ENCODE measurements around the gene SORCS2. TPM values are rescaled to one million over a fixed set of nuclear protein-coding genes. Genes with fewer than 3 reads are reported as not detected.

The SORCS2 gene
- total and polyA plus RNA-seq, 2 experiments from 2014 or later, result 0.38 to 1.4 TPM

- H3K4me3 ChIP-seq, result no peak overlapping the region
- no peak overlapping the region for H2AFZ ChIP-seq
- TF ChIP-seq EZH2 (IDR thresholded peaks at IDR 0.05; ENCODE audit: insufficient read depth, poor library complexity, severe bottlenecking), result no peak
- no peak for TF ChIP-seq EZH2phosphoT487 (IDR thresholded peaks at IDR 0.05; ENCODE audit: insufficient read depth, low read depth)
- H3K4me2 ChIP-seq (ENCODE audit: unreplicated experiment), result no peak overlapping the region
- 74 to 75% methylated on average over 10 of the region's 10 CpGs for WGBS, 2 experiments (ENCODE audit: low coverage in 1 of 2, low lambda C conversion rate in 2 of 2, missing lambda C conversion rate in 2 of 2)
- H3F3A ChIP-seq (ENCODE audit: insufficient read depth), result no peaks in the 10 kb centered on the region
- no peak for DNase-seq
- no peak overlapping the region for H3K9ac ChIP-seq
- no peaks in the 10 kb centered on the region for H3K79me2 ChIP-seq (ENCODE audit: insufficient read depth)
- peaks cover 29% of the 10 kb centered on the region for H3K27me3 ChIP-seq (replicated peaks; ENCODE audit: insufficient read depth)
- H3K4me1 ChIP-seq (ENCODE audit: insufficient read depth), result no peaks in the 10 kb centered on the region
- H3K27ac ChIP-seq, result no peak overlapping the region
- H4K20me1 ChIP-seq (ENCODE audit: insufficient read depth), result no peaks in the 10 kb centered on the region
- H3K9me2 ChIP-seq (ENCODE audit: insufficient read depth), result no peaks in the 10 kb centered on the region
- in situ Hi-C loops (cut with MboI), result no loop called here
- no peaks in the 10 kb centered on the region for H3K36me3 ChIP-seq (ENCODE audit: low read depth)
- H3K9me3 ChIP-seq (ENCODE audit: low read depth), result no peaks in the 10 kb centered on the region
Measured at GRCh38 chr4:7487502-7487901, 295.2 kb downstream of the SORCS2 start.

DNA sequence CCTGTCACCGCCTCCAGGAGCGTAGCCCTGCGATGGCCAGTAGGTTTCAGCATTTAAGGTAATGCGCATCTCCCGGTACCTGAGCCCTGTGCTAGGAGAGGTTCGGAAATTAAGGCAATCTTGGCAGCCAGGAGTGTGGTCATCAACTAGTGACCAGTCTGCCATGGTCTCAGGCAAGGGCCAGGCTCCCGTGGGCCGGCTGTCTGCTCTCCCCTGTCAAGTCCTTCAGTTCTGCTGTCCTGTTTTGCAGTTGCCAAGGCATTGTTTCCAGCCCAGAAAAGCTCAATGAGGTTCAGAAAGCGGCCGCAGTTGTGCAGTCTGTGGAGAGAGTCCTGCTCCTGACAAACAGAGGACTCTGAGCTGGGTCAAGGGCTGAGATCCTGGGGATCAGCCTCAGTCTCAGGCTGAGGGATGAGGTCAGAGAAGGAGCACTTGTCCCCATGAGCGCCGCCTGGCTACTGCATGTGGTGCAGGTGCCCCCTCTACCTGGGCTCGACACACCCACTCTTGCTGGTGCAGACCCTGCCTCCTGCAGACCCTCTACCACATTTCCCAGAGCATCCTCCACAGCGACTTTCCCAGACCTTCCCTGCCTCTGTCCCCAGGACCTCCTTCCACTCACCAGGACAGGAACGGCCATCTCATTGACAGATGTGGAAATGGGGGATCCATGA is 295.8 kb downstream of the SORCS2 start:
- Histone ChIP-seq H3K9ac (no peak overlapping the region), H3K9me3 (ENCODE audit: low read depth) (no peaks in the 10 kb centered on the region), H3K27me3 (replicated peaks; ENCODE audit: insufficient read depth) (peaks cover 29% of the 10 kb centered on the region), H3K36me3 (ENCODE audit: low read depth) (no peaks in the 10 kb centered on the region), H3K79me2 (ENCODE audit: insufficient read depth) (no peaks in the 10 kb centered on the region), H3F3A (ENCODE audit: insufficient read depth) (no peaks in the 10 kb centered on the region), H3K9me2 (ENCODE audit: insufficient read depth) (no peaks in the 10 kb centered on the region), H4K20me1 (ENCODE audit: insufficient read depth) (no peaks in the 10 kb centered on the region), H2AFZ (no peak overlapping the region), H3K4me3 (no peak overlapping the region), H3K27ac (no peak overlapping the region), H3K4me2 (ENCODE audit: unreplicated experiment) (no peak overlapping the region), H3K4me1 (ENCODE audit: insufficient read depth) (no peaks in the 10 kb centered on the region)
- no peak for DNase-seq
- TF ChIP-seq EZH2 (IDR thresholded peaks at IDR 0.05; ENCODE audit: insufficient read depth, poor library complexity, severe bottlenecking) (no peak), EZH2phosphoT487 (IDR thresholded peaks at IDR 0.05; ENCODE audit: insufficient read depth, low read depth) (no peak)
- in situ Hi-C loops (cut with MboI), result no loop called here
- WGBS, 2 experiments (ENCODE audit: low coverage in 1 of 2, low lambda C conversion rate in 2 of 2, missing lambda C conversion rate in 2 of 2), result 64 to 70% methylated on average over 15 of the region's 15 CpGs

DNA sequence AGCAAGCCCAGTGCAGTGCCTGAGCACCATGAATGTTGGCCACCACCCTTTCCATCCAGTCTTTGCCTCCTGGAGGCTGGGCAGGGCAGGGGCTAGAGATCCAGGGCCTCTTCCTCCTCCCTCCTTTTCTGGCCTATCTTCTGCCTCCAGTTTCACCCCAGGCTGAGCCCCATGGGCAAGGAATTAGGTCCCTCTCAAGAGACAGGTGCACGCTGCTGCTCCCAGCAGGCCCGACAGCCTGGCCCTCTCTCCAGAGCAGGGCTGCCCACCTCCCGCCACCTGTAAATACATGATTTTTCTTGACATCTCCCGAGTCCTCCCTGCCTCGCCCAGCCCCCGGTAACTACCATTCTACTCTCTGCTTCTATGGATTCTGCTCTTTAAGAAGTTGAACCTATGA is 299.6 kb downstream of the SORCS2 start:
- in situ Hi-C loops (cut with MboI), result no loop called here
- Histone ChIP-seq H3K27me3 (replicated peaks; ENCODE audit: insufficient read depth) (peaks cover 21% of the 10 kb centered on the region), H4K20me1 (ENCODE audit: insufficient read depth) (no peaks in the 10 kb centered on the region), H3K9me3 (ENCODE audit: low read depth) (no peaks in the 10 kb centered on the region), H3K4me2 (ENCODE audit: unreplicated experiment) (no peak overlapping the region), H3K9me2 (ENCODE audit: insufficient read depth) (no peaks in the 10 kb centered on the region), H3F3A (ENCODE audit: insufficient read depth) (no peaks in the 10 kb centered on the region), H3K36me3 (ENCODE audit: low read depth) (no peaks in the 10 kb centered on the region), H3K27ac (no peak overlapping the region), H3K4me3 (no peak overlapping the region), H2AFZ (no peak overlapping the region), H3K79me2 (ENCODE audit: insufficient read depth) (no peaks in the 10 kb centered on the region), H3K4me1 (ENCODE audit: insufficient read depth) (no peaks in the 10 kb centered on the region), H3K9ac (no peak overlapping the region)
- no peak for TF ChIP-seq EZH2 (IDR thresholded peaks at IDR 0.05; ENCODE audit: insufficient read depth, poor library complexity, severe bottlenecking)
- TF ChIP-seq EZH2phosphoT487 (IDR thresholded peaks at IDR 0.05; ENCODE audit: insufficient read depth, low read depth), result no peak
- WGBS, 2 experiments (ENCODE audit: low coverage in 1 of 2, low lambda C conversion rate in 2 of 2, missing lambda C conversion rate in 2 of 2), result 58 to 76% methylated on average over 6 of the region's 6 CpGs
- DNase-seq, result no peak

DNA sequence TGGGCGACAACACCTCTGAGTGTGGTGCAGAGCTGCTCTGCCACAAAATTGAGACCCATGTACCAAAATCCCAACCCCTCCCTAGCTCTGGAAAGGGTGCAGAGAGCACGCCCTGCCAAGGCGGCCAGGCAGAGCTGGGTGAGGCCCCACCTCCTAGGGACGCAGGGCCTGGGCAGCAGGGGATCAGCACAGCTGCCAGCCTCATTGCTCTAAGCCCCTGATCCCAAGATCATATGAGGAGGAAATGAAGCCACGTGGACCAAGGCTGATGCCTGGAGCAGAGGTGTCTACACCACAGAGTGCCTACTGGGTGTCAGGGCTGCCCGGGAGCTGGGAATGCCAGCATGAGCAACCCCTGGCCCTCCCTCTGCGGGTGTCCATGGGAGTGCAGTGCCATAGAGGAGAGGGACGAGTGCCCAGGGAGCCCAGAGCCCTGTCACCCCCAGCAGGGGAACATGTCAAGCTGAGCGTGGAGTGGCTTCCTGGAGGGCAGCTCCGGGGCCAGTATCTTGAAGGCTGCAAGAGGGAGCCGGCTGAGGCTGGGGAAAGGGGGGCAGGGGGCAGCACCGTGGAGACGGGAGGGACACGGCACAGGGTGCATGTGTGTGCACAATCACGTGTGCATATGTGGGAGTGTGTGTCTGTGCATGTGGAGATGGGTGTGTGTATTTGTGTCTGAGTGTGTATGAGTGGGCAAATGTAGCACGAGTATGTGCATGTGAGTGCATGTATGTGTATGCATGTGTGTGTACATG is 306.3 kb downstream of the SORCS2 start:
- WGBS, 2 experiments (ENCODE audit: low coverage in 1 of 2, low lambda C conversion rate in 2 of 2, missing lambda C conversion rate in 2 of 2), result 45 to 46% methylated on average over 16 of the region's 16 CpGs
- H3K36me3 ChIP-seq (ENCODE audit: low read depth), result no peaks in the 10 kb centered on the region
- no peak overlapping the region for H3K4me3 ChIP-seq
- no peaks in the 10 kb centered on the region for H3K9me2 ChIP-seq (ENCODE audit: insufficient read depth)
- no peaks in the 10 kb centered on the region for H3K9me3 ChIP-seq (ENCODE audit: low read depth)
- in situ Hi-C loops (cut with MboI), result no loop called here
- no peaks in the 10 kb centered on the region for H4K20me1 ChIP-seq (ENCODE audit: insufficient read depth)
- H3K27me3 ChIP-seq (replicated peaks; ENCODE audit: insufficient read depth), result peaks cover 20% of the 10 kb centered on the region
- H3K4me1 ChIP-seq (ENCODE audit: insufficient read depth), result no peaks in the 10 kb centered on the region
- H3K9ac ChIP-seq, result no peak overlapping the region
- no peaks in the 10 kb centered on the region for H3F3A ChIP-seq (ENCODE audit: insufficient read depth)
- H3K4me2 ChIP-seq (ENCODE audit: unreplicated experiment), result no peak overlapping the region
- no peaks in the 10 kb centered on the region for H3K79me2 ChIP-seq (ENCODE audit: insufficient read depth)
- TF ChIP-seq EZH2 (IDR thresholded peaks at IDR 0.05; ENCODE audit: insufficient read depth, poor library complexity, severe bottlenecking) (no peak), EZH2phosphoT487 (IDR thresholded peaks at IDR 0.05; ENCODE audit: insufficient read depth, low read depth) (no peak)
- H2AFZ ChIP-seq, result no peak overlapping the region
- no peak overlapping the region for H3K27ac ChIP-seq
- DNase-seq, result no peak

Measured in GM23248 (cell line).